Stimulated activated CD4-positive, alpha-beta T cell treated with anti-CD3 and anti-CD28 coated beads, Interleukin-15, amount 100 ng/mL, for 1 hour (primary cell): ENCODE results near the gene CBX8.

ENCODE experiments used
- DNase-seq, 2 donors: peaks; one replicate each; pipeline ENCODE4 v3.0.0-alpha.2; 2020; ENCODE audit warnings: low read depth in 1 of 2, low spot score in 1 of 2

CBX8 gene

DNA sequence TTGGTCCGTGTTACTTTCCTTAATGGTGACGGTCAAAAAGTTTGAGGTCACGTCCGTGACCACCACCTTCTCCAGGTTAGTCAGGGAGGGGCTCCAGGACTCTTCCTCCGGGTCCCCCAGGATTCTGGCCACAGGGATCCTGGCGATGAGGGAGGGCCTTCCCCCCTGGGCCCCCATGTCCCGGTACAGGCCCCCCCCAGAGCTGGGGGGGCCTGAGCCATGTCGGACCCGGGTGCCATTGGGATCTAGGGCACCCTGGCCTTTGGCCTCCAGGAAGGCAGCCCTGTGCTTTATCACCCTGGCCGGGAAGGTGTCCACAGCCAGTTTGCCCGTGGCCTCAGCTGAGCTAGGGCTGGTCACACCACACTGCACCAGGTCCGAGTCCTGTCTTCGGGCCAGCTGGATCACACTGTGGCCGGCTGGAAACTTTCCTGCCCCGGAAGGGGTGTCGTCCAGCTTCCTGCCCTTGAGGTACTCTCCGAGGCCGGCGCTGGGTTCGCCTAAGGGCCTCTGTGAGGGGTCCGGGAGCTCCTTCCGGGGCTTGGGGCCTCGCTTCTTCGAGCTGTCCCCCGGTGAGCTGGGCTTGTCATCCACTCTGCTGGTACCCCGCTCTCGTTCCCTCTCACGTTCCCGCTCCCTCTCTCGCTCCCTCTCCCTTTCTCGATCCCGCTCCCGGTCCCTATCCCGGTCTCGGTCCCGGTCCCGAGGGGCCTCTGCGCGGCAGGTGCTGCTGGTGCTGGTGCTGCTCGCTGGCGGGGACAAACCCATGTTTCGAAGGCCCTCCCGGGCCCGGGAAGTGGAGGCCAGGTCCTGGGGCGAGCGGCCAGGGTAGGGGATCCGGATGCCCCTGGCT is 2.0 kb downstream of the CBX8 start:
- no peak for DNase-seq

GRCh38 chr17:79793924-79794304 is 3.0 kb downstream of the CBX8 start:
- DNase-seq, result no peak

- no peak for DNase-seq
These were observed 3.6 kb downstream of the CBX8 start for GRCh38 chr17:79792984-79793923.

DNA sequence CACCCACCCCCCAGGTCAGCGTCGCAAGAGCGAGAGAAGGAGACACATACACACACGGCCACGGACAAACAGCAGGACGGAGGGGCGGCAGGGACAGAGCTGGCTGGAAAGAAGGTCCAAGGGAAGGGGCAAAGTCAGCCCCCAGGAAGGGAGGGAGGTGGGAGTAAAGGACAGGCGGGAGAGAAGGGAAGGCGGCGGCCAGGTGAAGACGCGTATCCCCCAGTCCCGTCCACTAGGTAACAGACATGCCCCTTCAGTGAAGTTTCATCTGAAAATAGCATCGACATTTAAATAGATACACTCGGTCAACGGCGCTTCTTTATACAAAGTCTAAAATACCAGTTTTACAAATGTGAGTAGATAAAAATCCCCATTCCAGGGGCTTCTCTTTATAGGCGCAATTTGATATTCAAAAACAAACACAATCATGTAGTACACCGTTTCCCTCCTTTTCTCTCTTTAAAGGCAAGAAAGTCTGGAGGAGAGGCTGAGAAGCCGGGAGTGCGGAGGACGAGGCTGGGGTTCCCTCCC is 4.5 kb downstream of the CBX8 start:
- no peak for DNase-seq

DNA sequence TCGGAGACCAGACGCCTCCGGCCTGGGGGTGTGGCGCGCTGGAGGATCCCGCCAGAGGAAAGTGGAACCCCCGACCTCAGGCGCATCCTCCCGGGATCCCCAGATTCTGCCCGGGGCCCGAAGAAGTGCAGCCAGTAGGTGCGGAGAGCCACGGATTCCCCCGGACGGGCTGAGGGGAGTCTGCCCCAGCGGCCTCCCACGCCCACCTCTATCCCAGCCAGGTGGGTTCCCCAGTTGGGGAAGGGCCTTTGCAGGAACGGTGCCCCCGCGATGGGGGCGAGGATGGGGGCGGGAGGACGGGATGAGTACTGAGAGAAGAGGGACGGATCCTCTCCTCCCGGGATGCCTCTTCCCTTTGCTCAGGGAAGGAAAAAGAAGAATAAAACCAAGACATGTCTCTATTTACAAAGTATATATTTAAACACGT is 5.1 kb downstream of the CBX8 start:
- no peak for DNase-seq

DNA sequence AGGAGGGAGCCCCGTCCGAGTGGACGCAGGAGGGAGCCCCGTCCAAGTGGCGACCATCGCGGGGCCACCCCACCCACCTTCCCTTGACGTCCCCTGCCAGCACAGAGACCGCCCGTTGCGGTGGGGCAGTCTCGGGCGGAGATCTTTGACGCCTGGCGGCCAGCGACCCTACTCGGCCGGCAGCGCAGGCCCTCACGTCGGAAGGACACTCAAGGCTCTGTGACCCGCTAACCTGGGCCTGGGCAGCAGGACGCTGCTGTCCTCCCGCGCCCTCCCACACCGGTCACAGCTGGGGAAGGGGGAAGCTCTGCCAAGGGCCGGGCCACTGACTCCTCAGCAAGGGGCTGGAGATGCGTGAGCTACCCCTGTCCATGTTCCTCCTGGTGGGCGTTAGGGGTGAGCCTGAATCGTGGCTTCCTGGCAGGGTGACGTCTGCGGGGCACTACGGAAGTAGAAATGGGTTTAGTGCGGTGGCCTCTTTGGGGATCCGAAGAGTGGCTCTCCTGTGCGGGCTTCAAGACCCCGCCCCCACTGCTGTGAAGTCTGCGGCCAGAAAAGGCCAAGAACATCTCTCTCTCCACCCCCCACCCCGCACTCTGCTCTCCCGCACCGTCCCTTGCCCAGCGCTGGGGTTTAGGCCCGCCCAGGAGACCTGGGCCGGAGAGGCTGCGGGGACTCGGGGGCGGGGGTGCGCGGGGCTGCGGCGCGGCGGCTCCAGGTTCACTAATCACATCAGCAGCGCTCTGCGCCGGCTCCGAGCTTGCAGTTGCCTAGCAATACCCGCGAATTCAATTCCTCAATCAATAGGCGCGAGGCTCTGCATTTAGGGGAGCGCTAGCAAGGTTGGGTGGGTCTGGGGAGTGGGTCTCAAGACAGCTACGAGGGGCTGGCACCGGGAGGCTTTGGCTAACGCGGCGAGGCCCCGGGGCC is 5.8 kb downstream of the CBX8 start:
- no peak for DNase-seq

DNA sequence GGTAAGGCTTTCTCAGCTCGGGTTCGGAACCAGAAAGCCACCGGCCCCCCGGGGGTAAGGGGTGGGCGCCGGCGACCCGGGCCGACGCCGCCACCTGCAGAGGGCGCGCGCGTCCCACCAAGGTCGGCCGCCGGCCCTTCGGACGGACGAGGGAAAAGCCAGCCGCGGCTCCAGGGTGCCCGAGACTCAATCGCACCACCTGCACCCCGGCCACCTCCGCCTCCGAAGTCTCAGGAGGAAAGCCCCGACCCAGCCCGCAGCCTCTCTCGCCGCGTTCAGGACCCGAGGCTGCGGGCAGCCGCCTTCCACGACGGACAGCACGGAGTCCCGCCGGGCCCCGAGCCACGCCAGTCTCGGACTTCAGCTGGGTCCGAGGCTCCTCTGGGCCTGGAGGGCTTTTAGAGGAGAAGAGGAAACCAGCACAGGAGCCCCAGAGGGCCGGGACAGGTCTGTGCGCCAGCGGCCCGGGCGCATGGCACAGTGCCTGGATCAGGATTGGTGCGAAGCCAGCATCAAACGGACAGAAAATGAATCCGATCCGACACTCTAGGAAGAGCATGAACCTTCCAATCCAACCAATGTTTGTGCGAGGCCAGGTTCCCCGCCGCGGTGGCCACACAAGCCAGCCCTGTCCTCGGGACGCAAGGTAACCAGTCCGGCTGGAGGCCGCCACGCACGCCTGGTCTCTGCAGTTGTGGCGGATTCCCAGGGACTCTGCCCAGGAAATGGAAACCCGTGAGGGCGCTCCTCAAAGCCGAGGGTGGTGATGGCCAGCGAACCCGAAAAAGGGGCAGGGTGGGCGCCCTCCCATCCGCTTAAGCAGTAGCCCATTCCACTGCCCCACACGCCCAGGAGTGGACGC is 6.7 kb downstream of the CBX8 start:
- no peak for DNase-seq

DNA sequence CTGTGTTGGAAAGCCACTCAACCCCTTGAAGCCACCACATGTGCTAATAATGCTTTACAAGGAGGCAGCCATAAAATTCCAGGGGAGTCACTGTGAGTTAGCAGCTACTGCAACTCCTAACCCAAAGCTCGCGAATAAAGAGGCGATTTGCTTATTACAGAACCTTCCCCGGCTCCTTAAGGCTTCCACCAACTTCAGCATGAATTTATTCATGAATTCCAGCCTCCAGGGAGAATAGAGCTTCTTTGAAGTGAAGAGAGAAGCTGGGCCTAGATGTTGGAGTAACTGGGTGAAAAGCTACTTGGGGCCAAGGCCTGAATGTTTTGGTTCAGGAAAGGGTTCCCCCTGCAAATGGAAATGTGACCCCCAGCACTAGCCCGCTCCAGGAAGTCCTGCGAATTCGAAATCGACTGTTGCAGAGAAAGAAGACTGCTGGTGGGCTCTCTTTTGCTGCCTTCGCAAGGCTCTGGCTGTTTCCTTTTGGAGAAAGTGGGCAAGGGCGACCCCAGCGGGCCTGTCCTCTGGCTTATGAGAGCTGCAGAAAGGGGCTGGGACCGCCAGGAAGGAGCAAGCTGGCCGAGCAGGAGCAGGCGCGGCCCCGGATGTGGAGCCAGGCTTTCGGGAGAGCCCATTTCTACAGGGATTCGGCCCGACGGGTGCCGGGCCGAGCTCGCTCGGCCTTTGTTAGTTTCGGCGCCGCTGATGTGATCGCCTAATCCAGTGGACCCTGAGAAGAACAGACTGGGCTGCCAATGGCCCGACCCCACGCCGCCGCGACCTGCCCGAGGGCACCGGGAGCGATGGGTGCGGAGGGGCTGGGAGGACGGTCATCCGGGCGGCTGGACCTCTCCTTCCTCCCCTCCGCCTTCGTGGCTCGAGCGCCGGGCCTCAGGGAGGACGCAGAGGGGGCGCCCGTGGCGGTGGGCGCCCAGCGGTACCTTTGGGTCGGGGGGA is 7.6 kb downstream of the CBX8 start:
- DNase-seq, result no peak

GRCh38 chr17:79788455-79788854 is 8.4 kb downstream of the CBX8 start:
- no peak for DNase-seq

GRCh38 chr17:79786930-79787643 is 9.8 kb downstream of the CBX8 start:
- DNase-seq, result no peak

DNA sequence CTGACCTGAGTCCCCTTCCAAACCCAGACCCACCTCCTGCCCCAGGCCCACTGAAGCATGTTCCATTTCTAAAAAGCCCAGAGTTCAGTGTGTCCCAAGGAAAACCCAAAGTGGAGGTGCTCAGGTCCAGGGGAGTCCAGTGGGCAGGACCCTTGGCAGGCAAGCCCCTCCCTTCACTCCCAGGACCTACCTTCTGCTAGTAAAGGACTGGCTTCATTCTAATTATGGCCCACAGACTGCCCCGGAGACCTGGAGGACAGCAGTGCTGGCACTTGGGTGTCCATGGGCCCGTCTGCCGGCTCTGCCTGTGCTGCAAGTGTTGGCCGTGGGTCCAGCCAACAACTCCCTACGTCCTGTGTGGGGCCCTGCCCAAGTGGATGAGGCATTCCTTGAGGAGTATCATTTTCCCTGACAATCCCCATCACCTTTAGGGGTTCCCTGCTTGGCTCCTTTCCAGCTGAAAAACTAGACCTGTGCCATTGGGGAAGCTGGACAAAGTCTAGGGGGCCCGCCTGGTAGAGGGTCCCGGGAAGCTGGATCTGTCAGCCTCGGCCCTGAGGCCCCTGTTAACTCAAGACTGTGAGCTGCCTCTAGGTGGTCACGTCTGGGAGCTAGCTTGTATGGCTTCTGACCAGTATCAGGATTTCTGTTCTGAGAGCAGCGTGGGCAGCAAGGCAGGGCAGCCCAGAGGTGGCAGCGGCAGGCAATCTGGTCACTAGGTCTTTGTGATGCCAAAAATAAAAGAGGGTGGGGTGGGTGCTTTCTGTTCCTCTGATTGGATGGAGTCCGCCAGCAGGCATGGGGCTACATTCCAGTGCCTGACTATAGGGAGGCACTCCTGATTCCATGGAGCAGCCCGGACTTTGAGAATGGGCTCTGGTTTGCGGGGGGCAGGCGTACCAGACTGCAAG is 10.7 kb downstream of the CBX8 start:
- DNase-seq, result no peak

DNA sequence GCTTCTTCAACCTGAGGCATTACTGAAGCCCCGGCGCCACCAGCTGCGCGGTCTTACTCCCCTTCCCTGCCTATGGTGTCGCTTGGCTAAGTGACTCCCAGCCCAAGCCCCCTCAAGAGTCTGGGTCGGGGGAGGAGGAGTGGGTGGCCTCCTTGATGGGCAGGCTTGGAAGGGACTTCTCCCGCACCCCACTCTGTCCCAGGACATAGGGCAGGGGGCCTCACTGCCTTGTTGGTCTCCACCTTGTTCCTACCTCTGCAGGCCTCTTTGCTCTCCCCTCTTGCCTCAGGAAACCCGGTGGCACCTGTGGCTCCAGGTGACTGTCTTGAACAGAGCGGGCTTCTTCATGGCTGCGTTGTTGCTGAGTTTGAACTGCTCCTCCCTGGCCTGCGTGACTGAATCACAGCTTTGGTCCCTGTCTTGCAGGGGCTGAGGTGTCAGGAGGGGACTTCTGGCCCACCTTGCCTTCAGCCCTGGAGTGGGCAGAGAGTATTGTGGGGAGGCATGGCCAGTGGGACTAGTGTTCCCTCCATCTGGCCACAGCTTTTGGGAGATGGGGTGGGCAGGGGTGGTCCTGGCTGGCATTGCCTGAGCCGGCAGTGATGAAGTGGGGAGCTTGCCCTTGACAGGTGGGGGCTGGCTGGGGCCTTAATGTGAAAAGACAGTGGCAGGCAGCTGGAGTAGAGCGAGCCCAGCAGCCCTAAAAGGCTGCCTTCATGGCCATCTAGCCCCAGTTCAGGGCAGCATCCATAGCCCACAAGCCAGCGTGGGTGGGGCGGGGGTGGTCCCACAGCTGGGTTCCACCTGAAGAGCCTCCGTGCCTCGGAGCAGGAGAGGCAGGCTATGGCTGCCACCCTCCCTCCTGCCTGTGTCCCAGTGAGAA is 11.6 kb downstream of the CBX8 start:
- no peak for DNase-seq

DNA sequence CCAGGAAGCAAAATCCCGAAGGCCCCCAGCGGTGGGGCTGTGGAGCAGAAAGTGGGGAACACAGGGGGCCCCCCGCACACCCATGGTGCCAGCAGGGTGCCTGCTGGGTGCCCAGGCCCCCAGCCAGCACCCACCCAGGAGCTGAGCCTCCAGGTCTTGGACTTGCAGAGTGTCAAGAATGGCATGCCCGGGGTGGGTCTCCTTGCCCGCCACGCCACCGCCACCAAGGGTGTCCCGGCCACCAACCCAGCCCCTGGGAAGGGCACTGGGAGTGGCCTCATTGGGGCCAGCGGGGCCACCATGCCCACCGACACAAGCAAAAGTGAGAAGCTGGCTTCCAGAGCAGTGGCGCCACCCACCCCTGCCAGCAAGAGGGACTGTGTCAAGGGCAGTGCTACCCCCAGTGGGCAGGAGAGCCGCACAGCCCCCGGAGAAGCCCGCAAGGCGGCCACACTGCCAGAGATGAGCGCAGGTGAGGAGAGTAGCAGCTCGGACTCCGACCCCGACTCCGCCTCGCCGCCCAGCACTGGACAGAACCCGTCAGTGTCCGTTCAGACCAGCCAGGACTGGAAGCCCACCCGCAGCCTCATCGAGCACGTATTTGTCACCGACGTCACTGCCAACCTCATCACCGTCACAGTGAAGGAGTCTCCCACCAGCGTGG is 12.4 kb downstream of the CBX8 start:
- DNase-seq, result no peak

GRCh38 chr17:79783891-79784290 is 13.0 kb downstream of the CBX8 start:
- DNase-seq, result no peak

- no peak for DNase-seq
These were observed 14.9 kb downstream of the CBX8 start for GRCh38 chr17:79781736-79782575.
